ENCODE results near the gene SLC17A7.

DNA sequence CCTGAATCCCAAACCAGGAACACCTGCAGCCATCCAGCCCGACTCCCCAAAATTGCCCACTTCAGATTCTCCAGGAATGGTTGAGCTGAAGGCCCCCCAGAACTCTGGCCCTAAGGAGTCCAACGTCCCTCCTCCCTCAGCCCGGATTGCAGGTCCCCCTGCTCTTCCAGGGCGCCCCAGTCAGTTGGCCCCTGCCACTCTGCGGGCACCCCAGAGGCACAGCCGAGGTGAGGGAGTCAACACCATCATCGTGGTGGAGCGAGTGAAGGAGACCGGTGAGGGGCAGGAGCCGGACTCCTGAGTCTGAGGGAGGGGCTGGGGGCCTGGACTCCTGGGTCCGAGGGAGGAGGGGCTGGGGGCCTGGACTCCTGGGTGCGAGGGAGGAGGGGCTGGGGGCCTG, 14.0 kb downstream of the SLC17A7 start:
- TF ChIP-seq POLR2AphosphoS5 (IDR thresholded peaks at IDR 0.05) (no peak), POLR2A (IDR thresholded peaks at IDR 0.05) (no peak)

All from suprapubic skin (tissue), 4 donors.